Iris pigment epithelial cell (primary cell): ENCODE measurements around the gene CSTF2.
"Not testable (repeated sequence)": the region's sequence is repeated elsewhere in the genome, so short reads cannot be mapped to it uniquely, and the experiment has no call there.

Source experiments
- DNase-seq: peaks from one replicate; pipeline ENCODE4 v3.0.0-alpha.2; 2011; ENCODE audit warnings: low read depth

The CSTF2 gene, protein sequence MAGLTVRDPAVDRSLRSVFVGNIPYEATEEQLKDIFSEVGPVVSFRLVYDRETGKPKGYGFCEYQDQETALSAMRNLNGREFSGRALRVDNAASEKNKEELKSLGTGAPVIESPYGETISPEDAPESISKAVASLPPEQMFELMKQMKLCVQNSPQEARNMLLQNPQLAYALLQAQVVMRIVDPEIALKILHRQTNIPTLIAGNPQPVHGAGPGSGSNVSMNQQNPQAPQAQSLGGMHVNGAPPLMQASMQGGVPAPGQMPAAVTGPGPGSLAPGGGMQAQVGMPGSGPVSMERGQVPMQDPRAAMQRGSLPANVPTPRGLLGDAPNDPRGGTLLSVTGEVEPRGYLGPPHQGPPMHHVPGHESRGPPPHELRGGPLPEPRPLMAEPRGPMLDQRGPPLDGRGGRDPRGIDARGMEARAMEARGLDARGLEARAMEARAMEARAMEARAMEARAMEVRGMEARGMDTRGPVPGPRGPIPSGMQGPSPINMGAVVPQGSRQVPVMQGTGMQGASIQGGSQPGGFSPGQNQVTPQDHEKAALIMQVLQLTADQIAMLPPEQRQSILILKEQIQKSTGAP

DNA sequence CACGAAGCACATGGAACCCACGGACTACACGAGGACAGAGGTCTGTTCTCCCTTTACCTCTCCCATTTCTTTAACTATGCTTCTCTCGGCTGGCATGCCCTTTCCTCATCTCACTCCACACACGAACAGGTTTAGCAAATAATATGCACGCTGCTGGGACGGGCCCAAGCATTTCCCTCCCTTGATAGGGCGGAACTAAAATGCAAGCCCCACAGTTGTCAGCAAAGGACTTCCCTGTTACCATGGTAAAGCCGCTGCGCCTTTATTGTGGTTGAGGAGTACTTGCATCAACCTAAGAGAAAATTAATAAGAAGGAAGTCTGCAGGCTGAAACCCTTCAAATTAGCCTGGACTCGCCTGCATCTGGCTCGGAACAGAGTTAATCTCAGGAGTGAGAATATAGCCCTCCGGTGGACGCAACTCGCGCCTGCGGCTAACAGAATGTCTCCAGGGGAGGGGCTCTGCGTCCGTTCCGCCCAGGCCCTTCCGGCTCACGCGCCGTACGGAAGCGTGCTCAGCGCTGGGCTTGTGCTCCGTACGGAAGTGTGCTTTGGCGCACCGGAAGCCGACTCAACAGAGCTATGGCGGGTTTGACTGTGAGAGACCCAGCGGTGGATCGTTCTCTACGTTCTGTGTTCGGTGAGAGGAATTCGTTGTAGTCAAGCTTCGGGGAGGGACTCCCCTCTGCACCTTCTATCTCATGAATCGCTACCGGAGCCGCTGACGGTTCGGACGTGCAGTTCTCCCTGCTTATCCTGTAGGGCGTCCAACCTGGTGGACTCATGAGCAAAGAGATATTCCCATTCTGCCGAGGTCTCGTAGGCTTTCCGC lies at the start of gene CSTF2:
CSTF2 (plus strand) TSS at position 555 of the 830 bp plus-strand sequence; CDS start at position 581, 26 bp downstream.
- peak; percentile 87 for DNase-seq

DNA sequence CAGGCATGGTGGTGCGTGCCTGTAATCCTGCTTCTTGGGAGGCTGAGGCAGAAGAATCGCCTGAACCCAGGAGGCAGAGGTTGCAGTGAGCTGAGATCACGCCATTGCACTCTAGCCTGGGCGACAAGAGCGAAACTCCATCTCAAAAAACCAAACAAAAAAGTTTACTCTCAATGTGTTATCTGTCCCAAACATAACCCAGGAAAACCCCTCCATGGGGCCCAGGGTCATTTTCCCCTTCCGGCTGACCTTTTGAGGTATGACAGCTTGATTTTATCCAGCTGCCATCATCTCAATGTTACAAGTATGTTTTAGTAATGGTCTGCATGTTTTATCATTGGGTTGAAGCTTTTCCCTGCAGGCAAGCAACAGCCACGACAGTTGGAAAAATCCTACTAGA lies 23.8 kb upstream of the CSTF2 start:
- DNase-seq = not testable (repeated sequence)

DNA sequence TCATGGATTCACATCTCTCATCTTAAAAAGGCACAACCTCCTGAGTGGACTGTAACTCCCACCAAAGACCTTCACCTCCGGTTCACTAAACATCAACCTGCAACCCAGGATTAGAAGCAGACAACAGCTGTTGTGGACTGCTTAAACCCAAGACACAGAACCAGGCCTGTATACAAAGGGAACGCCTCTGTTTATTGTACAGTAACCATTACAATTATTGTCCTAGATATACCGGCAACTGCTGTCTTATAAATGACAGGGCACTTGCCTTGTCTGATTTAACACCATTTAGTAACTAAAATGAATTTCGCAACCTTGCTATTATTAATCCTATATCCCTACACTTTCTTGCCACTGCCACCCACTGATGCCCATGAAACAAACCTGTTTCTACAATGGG lies 22.8 kb upstream of the CSTF2 start:
- no peak for DNase-seq

DNA sequence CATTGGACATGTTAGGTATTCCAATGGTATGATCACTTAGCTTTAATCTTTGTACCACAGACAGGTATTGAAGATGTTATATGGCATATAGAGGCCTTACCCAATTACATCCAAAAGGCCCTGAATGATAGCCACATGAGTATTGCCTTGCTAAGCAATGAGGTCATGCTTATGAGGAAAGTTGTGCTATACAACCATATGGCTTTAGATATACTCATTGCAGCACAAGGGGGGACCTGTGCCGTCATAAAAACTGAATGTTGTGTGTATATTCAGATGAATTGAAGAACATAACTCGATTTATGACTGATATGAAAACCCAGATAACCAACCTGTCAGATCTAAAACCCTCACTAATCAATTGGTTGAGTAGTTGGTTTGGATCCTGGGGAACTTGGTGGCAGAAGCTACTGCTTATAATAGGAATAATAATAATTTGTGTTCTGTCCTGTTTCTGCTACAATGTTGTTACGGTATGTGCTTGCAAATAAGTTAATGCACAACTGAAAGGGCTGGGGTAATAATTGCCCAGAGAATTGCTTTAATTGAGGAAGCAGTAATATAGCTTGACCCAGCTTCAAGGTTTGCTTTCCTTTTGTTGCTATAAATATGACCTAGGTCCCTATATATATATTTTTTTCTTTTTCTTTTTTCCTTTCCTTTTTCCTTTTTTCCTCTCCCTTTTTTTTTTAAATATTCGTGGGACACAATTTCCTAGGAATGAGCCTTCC lies 21.5 kb upstream of the CSTF2 start:
- DNase-seq = no peak

DNA sequence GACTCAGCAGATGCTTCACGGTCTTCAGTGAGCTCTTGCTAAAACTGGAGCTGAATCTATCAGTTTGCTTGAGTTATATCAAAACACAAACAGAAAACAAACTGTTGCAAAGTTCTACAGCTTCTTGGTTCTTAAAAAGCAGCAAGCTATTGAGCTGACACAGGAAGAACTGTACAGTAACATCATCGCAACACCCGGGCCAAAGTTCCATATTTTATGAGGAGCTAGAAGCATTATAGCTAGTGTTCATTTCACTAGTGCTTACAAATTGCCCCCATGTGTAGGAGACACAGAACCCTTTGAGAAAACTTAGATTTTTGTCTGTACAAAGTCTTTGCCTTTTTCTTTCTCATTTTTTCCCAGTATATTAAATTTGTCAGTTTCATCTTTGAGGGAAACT lies 17.3 kb upstream of the CSTF2 start:
- no peak for DNase-seq

DNA sequence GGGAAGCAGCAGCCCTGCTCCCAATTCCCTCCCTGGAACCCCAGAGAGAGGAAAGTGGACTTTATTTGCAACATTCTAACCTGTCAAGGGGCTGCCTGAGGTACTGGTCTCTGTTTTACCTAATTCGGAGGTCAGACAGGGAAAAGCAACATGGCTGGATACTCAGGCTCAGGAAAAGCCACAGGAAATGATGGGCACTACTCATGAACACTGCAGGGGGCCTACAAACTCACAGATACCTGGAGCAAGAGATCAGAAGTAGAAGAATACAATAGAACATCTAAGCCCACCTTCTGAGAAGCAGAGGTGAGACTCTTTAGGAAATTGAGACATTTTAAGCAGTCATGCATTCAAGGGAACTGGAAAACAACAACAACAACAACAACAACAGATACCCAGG lies 15.4 kb upstream of the CSTF2 start:
- no peak for DNase-seq

DNA sequence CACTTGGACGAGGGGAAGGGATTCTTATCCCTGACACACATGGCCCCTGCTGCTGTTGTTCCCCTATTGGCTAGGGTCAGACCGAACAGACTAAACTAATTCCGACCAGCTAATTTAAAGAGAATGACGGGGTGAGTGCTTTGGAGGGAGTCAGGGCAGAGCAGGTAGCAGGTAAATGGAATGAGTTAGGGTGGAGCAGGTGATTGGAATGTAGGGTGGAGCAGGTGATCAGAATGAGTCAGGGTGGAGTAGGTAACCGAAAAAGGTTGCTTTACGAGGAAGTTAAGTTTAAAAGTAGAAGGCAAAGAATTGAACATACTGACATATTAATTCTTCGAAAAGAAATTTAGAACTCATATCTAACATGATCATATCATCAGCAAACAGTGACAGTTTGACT lies 11.9 kb upstream of the CSTF2 start:
- not testable (repeated sequence) for DNase-seq

DNA sequence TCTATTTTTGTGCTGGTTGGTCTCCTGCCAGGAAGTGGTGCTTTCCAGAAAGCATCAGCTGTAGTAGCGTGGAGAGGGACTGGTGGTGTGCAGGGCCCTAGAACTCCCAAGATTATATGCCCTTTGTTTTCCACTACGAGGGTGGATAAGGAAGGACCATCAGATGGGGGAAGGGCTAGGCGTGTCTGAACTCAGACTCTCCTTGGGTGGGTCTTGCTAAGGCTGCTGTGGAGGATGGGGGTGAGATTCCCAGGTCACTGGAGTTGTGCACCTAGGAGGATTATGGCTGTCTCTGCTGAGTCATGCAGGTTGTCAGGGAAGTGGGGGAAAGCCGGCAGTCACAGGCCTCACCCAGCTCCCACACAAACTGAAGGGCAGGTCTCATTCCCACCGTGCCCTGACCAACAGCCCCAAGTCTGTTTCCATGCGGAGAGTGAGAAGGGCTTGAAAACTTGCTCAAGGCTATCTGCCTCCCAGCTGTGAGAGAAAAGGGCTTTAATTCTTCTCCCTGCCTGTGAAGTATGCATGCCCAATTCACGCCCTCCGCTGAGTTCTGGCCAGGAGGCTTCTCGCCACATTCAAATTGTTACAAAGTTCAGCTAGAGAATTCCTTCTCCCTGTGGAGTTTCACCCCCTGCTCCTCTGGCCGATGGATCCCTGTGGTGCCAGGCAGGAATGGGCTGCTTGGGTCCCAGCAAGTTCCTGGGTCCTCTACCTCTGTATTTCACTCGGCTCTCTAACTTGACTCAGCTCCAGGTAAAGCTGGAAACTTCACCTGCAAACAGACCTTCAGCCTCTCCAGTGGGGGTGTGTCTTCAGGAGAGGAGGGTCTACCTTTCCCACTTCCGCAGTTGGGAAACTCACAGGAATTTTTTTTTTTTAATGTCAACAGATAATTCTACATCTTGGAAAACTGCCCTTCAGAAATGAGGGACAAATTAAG lies 7.7 kb upstream of the CSTF2 start:
- no peak for DNase-seq

DNA sequence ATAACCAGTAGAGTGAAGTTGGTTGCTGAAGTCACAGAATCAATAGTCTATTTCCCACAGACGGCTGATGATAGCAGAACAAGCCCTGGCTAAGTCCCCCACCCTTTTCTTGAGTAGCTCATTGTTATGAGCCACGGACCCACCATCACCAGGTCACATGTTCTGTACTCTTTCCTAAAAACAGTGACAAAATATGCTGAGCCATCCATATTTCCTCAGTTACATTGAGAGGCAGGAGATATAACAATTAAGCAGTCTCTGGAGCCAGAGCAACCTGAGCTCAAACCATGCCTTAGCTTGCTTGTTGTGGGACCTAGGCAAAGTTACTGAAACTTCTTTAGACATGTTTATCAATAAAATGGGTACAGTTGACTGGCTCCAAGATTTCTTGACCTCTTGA lies 2.9 kb upstream of the CSTF2 start:
- DNase-seq = no peak

DNA sequence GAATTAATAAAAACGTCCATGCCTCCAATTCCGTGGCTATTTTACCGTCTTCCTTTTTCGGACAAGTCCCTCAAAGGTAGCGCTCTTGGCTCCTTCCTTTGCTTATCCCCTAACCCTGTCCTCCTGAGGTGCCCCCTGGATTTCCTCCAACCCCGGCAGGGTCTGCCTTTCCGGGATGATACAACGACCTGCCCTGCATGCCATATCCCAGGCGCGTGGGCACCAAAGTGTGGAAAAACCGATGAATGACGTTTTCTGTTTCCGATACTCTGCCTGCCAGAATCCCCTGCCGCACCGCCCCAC lies 706 bp upstream of the CSTF2 start:
- DNase-seq = no peak

DNA sequence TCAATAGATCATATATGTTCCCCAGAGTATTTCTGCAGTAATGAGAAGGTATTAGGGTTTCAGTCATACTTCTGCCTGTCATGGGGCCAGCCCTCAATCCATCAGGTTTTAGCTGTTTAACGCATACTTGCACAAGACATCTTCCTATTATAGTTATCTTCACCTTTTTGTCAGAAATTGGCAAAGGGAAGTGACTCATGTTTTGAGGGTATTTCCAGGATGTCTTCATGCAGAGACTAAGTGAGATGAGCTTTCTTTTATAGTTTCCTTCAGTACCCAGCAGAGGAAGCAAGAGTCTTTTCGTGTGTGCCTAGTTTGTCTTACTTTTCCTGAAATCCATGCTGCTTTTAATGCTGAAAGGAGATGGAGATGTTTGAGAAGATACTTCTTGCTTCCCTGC lies 9.5 kb downstream of the CSTF2 start:
- peak; percentile 77 for DNase-seq

DNA sequence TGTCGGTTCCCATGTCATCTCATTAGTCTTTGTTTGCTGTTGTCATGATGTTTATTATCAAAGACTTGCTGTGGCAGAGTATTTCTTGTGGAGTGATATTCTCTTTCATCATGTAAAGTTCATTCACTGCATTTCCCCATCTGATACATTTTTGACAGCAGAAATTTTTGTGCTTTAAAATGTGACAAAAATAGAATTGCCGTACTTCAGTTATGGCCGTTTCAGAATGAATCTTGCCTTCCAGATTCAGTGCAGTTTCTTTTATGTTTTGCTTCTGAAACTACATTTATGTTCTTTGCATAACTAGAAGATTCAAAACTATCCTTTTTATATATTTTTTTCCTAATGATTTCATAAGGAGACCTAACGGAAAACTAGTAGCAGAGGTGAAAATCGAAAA lies 10.0 kb downstream of the CSTF2 start:
- DNase-seq = no peak

DNA sequence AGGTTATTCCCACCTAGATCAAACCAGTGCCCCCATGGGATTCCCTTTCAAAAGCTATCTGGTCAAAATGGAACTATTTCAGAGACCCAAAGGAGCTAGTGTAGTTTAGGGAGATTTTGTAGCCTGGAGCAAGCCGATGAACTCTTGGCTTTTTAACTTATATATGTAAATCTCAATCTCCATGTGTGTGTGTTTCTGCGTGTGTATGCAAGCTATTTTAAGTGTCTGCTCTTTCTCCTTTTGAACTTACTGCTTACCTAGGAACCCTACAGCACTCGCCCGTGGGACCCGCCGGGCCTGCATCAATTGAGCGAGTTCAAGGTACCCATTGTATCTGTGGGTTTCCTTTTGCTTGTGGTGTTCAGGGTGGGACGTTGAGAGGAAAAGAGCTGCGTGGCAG lies 10.4 kb downstream of the CSTF2 start:
- no peak for DNase-seq

DNA sequence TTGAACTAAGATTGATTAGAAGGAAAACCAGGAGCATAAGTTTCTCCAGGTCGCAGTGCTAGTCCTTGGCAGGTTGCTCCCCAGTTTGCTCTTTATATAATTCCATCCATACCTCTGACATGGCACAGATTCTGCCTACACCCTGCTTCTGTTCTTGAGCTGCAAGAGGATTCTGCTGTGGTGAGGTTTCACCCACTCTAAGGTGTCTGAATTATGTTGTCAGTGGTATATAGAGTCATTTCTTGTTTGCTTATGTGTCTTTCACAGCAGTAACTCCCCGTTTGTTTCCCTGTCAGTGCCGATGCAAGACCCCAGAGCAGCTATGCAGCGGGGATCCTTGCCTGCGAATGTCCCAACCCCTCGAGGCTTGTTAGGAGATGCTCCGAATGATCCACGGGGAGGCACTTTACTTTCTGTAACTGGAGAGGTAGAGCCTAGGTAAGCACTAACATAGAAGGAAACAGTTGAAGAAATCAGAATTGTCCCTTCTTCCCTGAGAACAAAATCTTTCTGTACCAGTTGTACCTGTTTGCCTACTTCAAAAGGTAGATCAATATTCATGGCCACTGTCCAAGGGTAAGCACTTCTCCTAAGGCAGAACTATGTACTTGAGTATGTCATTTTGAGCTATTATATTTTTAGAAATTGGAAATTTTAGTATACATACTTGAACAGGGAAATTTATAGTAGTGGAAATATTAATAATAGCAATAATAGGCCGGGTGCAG lies 11.2 kb downstream of the CSTF2 start:
- DNase-seq = no peak

DNA sequence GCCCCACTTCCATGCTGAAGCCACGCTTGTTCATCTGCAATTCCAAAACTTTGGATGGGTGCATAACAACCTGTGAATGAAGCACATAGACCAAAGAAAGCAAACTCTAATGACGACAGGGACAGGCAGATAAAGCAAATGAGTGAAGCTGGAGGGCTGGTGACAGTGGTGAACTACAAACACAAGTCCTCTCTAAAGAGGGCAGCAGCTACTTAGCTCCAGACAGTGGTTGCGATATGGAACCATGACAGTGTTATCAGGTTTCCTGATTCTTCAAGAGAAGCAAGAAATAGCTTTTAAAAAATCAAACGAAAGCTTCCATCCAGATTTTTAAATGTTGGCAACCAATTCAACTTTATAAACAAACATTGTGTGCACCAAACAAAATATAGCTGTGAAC lies 30.1 kb downstream of the CSTF2 start:
- DNase-seq = no peak

DNA sequence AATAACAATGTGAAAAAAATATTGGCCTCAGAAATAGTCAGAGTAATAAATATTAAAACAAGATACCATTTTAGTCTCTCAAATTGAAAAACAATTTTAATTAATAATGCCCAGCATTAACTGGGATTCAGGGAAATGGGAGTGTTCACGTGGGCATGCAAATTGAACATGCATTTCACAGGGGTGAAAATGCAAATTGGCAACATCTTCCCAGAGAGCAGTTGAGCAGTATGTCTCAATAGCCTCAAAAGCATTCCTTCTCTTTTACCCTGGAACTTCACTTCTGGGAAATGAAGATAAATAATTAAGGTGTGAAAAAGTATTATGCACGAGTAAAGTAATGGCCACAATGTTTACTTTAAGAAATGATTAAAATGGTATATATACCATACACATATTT lies 32.6 kb downstream of the CSTF2 start:
- no peak for DNase-seq

DNA sequence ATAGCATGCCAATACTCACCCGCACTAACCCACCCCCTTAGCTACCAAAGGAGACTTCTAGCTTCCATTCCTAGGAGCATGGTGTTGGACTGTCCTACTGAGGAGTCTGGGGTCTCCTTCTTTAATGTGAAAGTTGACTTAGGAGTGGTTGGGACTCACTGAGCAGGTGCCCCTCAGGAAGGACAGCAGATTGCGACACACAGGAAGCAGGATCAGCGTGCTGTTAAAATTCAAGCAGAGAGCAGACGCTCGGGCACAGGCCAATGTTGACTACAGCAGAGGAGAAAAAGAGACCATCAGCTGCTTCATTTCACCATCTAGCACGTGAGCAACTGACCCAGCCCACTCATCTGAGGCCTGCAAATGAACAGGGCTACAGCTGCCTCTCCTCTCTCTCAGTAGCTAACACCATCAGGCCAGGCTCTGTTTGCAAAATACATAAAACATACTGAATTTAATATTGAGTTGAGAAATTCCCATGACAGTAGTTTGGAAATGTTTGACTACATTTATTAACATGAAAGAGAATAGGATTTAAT lies 43.2 kb downstream of the CSTF2 start:
- DNase-seq = peak; percentile 8

DNA sequence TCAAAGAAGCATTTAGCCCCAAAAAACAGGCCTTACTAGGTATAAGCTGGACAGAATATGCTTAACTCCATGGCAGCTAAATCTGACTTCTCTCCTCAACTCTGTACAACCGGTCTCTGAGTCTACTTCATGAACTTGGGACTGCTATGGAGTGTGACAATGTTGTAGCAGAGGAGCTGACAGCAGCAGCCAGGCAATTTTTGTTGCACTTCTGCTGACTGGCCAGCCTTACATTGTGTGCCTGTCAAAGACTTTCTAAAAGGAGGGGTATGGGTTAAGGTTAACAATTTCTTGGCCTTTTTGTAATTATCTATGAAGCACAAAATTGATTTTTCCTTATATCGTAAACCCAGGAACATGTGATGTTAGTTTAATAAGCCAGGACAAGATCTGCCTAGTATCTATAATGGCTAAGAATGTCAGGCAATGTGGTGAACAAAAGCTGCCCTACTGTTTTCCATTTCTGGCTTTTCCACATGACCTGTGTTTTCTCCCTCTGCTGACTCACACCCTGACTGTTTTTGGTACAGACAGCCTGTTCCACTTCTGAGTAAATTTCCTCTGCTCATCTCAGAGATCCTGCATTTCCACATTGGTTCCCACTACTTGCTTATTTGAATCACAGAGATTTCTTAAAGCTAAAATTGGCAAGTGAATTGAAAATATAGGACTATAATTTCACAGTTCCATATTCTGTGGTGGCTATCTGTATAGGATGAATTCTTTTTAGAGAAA lies 44.6 kb downstream of the CSTF2 start:
- peak; percentile 65 for DNase-seq

DNA sequence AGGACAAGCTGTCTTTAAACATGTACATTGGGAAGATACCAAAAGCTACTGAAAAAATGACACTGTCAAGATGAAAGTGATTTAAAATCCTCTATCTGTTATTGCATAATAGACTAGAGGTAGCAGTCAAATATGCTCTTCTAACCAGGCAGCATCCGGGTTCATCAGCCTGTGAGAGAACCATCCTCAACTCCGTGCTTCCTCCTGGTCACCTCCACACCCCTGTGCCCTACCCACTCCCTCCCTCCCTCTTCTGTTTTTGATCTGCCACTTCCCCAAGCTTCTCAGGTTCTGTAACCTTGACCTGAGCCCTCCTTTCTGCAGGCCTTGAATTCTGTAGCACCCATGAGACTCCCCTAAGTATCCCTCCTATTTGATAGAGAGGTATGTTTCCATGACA lies 48.1 kb downstream of the CSTF2 start:
- DNase-seq = no peak

DNA sequence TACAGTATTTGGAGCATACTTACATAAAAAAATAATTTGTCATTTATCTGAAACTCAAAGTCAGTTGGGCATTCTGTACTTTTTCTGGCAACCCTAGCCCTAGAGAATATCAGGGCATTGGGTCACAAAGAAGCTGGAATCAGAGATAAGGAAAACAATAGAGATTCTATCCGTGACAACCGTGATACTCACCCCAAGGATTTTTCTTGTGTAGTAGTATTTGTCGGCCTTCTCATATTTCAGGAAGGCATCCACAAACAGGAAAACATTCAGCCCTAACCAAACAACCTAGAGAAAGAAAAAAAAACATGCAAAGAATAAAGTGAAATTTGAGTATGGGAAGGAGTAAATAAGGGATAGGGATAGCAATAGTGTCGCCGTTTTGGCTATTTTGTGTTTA lies 50.3 kb downstream of the CSTF2 start:
- no peak for DNase-seq
